HepG2 (cell line): ENCODE data around the gene CNEP1R1. TPM values are rescaled to one million over a fixed set of nuclear protein-coding genes. Genes with fewer than 3 reads are reported as not detected.

Experiments
- GTF2F1 ChIP-seq: fragments of 150-350 bp; IDR thresholded peaks from 2 replicates; pipeline ENCODE4 v1.6.1; 2014; ENCODE audit warnings: low read length
- HOXA3 ChIP-seq: sonication (generic); formaldehyde crosslinking; IDR thresholded peaks from 2 replicates; pipeline ENCODE4 v1.5.0; 2020; ENCODE audit warnings: missing genetic modification reagents
- IKZF1 ChIP-seq: fragments of 450-650 bp; IDR thresholded peaks from 2 replicates; pipeline ENCODE4 v1.7.1; 2016
- MIER3 ChIP-seq: IDR thresholded peaks from 2 replicates; pipeline ENCODE4 v1.6.1; 2016; ENCODE audit warnings: missing compliant biosample characterization, borderline replicate concordance
- NR2F1 ChIP-seq, 2 experiments: fragments of 450-650 bp in 1 of 2; formaldehyde crosslinking in 1 of 2; IDR thresholded peaks; 2 replicates each; pipeline versions ENCODE4 v1.5.0 to v1.6.1; 2016 to 2020; ENCODE audit warnings: mild to moderate bottlenecking in 1 of 2, missing compliant biosample characterization in 1 of 2, missing genetic modification reagents in 1 of 2, moderate library complexity in 1 of 2
- PAF1 ChIP-seq: IDR thresholded peaks from 2 replicates; pipeline ENCODE4 v1.6.1; 2016; ENCODE audit warnings: missing genetic modification reagents, missing compliant biosample characterization
- PAWR ChIP-seq: sonication (generic); formaldehyde crosslinking; IDR thresholded peaks from 2 replicates; pipeline ENCODE4 v1.4.0; 2020; ENCODE audit warnings: missing genetic modification reagents, mild to moderate bottlenecking, borderline replicate concordance
- PITX1 ChIP-seq: sonication (generic); formaldehyde crosslinking; IDR thresholded peaks from 2 replicates; pipeline ENCODE4 v1.5.1; 2020; ENCODE audit warnings: mild to moderate bottlenecking, missing genetic modification reagents
- RFX1 ChIP-seq: fragments of 450-650 bp; IDR thresholded peaks from 2 replicates; pipeline ENCODE4 v1.6.1; 2017
- SALL1 ChIP-seq: sonication (generic); formaldehyde crosslinking; IDR thresholded peaks from 2 replicates; pipeline ENCODE4 v1.8.0; 2022; ENCODE audit warnings: mild to moderate bottlenecking, missing genetic modification reagents
- SAP130 ChIP-seq: IDR thresholded peaks from 2 replicates; pipeline ENCODE4 v1.6.1; 2016; ENCODE audit warnings: low read depth
- SIN3B ChIP-seq: fragments of 150-350 bp; IDR thresholded peaks from 2 replicates; pipeline ENCODE4 v1.6.1; 2014; ENCODE audit warnings: low read length
- TFDP1 ChIP-seq: IDR thresholded peaks from 2 replicates; pipeline ENCODE4 v1.6.1; 2016; ENCODE audit warnings: missing compliant biosample characterization, missing genetic modification reagents, borderline replicate concordance
- ZBTB1 ChIP-seq: sonication (generic); formaldehyde crosslinking; IDR thresholded peaks from 2 replicates; pipeline ENCODE4 v1.4.0; 2020; ENCODE audit warnings: missing genetic modification reagents, borderline replicate concordance
- ZNF232 ChIP-seq: sonication (generic); formaldehyde crosslinking; IDR thresholded peaks from 2 replicates; pipeline ENCODE4 v1.4.0; 2020; ENCODE audit warnings: missing genetic modification reagents, borderline replicate concordance
- ZNF275 ChIP-seq: sonication (generic); formaldehyde crosslinking; IDR thresholded peaks from 2 replicates; pipeline ENCODE4 v1.8.0; 2022; ENCODE audit warnings: missing genetic modification reagents, mild to moderate bottlenecking, inconsistent platforms, borderline replicate concordance
- ZNF543 ChIP-seq: sonication (generic); formaldehyde crosslinking; IDR thresholded peaks from 2 replicates; pipeline ENCODE4 v1.4.0; 2020; ENCODE audit warnings: mild to moderate bottlenecking, missing genetic modification reagents
- ZNF557 ChIP-seq: sonication (generic); formaldehyde crosslinking; IDR thresholded peaks from 2 replicates; pipeline ENCODE4 v1.4.0; 2020; ENCODE audit warnings: missing genetic modification reagents
- ZNF615 ChIP-seq: sonication (generic); formaldehyde crosslinking; IDR thresholded peaks from 2 replicates; pipeline ENCODE4 v1.5.0; 2020; ENCODE audit warnings: mild to moderate bottlenecking, missing genetic modification reagents, borderline replicate concordance
- ZNF7 ChIP-seq: IDR thresholded peaks from 2 replicates; pipeline ENCODE4 v1.6.1; 2016; ENCODE audit warnings: missing biosample characterization, missing genetic modification reagents
- ZNF775 ChIP-seq: sonication (generic); formaldehyde crosslinking; IDR thresholded peaks from 2 replicates; pipeline ENCODE4 v1.4.0; 2020; ENCODE audit warnings: missing genetic modification reagents, mild to moderate bottlenecking, moderate library complexity, borderline replicate concordance
- ZNF839 ChIP-seq: sonication (generic); formaldehyde crosslinking; IDR thresholded peaks from 2 replicates; pipeline ENCODE4 v1.4.0; 2020; ENCODE audit warnings: missing genetic modification reagents, mild to moderate bottlenecking, borderline replicate concordance
- ZSCAN29 ChIP-seq: sonication (generic); formaldehyde crosslinking; conservative IDR thresholded peaks from 2 replicates; pipeline ENCODE4 v1.4.0; 2020; ENCODE audit warnings: mild to moderate bottlenecking, missing genetic modification reagents
- ZSCAN9 ChIP-seq: IDR thresholded peaks from 2 replicates; pipeline ENCODE4 v1.6.1; 2016; ENCODE audit warnings: borderline replicate concordance
- polyA plus RNA-seq, 8 experiments: library from polyadenylated mRNA; depleted of rRNA in 3 of 8; stranded (reverse) in 7 of 8; unstranded in 1 of 8; fragments of >200 nt; fragmentation: Illumina TruSeq in 4 of 8; extraction: Trizol in 4 of 8; gene quantifications; 2 replicates each; pipeline versions ENCODE4 v1.2.1 to v1.2.3, GENCODE V29; 2011 to 2016; ENCODE audit warnings: low read depth in 4 of 8, missing spikeins in 1 of 8, mixed read lengths in 1 of 8; ENCODE audit not compliant: insufficient read depth in 1 of 8
- total RNA-seq, 5 experiments: library from RNA; depleted of rRNA; stranded (reverse); fragments of >200 nt; fragmentation: Illumina TruSeq; extraction: Trizol; gene quantifications; 2 replicates each; pipeline ENCODE4 v1.2.3, GENCODE V29; 2016; ENCODE audit warnings: low read depth in 1 of 5
- TF ChIP-seq, protein P1 (sequence below): sonication (generic); formaldehyde crosslinking; IDR thresholded peaks from 2 replicates; pipeline ENCODE4 v1.4.0; 2020; ENCODE audit warnings: missing genetic modification reagents
- TF ChIP-seq, protein P2 (sequence below), 2 experiments: sonication (generic) in 1 of 2; formaldehyde crosslinking in 1 of 2; IDR thresholded peaks; 2 replicates each; pipeline versions ENCODE4 v1.4.0 to v1.6.1; 2016 to 2020; ENCODE audit warnings: borderline replicate concordance in 1 of 2, low read depth in 1 of 2, mild to moderate bottlenecking in 1 of 2, missing genetic modification reagents in 1 of 2

Gene CNEP1R1
- total and polyA plus RNA-seq, 2 of the 13 experiments (the other 11 are each of a cell fraction or from before 2014, with no cell fraction given) = 23.6 to 26.8 TPM

GRCh38 chr16:50047864-50048263 lies 22.8 kb downstream of the CNEP1R1 start (continued):
- peak; percentile 31; the same call in 1 of the 2 replicates for TF ChIP-seq SALL1 (CRISPR knock-in tag)
- no peak for TF ChIP-seq PAWR (CRISPR knock-in tag)
- no peak for TF ChIP-seq IKZF1
- no peak for TF ChIP-seq ZNF839 (CRISPR knock-in tag)
- TF ChIP-seq TFDP1 = no peak
- TF ChIP-seq ZNF615 (CRISPR knock-in tag) = no peak
- peak in 1 of 2 experiments; percentile 45; a peak in 1 of 4 replicates for TF ChIP-seq NR2F1 (CRISPR knock-in tag; IDR thresholded peaks at IDR 0.05)
- no peak for TF ChIP-seq ZSCAN29
- no peak for TF ChIP-seq ZNF7
- no peak for TF ChIP-seq RFX1
- TF ChIP-seq, protein P1, sequence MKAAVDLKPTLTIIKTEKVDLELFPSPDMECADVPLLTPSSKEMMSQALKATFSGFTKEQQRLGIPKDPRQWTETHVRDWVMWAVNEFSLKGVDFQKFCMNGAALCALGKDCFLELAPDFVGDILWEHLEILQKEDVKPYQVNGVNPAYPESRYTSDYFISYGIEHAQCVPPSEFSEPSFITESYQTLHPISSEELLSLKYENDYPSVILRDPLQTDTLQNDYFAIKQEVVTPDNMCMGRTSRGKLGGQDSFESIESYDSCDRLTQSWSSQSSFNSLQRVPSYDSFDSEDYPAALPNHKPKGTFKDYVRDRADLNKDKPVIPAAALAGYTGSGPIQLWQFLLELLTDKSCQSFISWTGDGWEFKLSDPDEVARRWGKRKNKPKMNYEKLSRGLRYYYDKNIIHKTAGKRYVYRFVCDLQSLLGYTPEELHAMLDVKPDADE (CRISPR knock-in tag) = no peak
- no peak for TF ChIP-seq ZNF232 (CRISPR knock-in tag)
- 0 out of 2 replicates have a peak, but pooled peaks have one; percentile 19 for TF ChIP-seq SAP130 (CRISPR knock-in tag)
- TF ChIP-seq ZNF775 (CRISPR knock-in tag) = no peak
- no peak for TF ChIP-seq ZSCAN9 (CRISPR knock-in tag)
- peak; percentile 83 for TF ChIP-seq ZNF543 (CRISPR knock-in tag)
- TF ChIP-seq ZNF557 (CRISPR knock-in tag) = no peak
- TF ChIP-seq GTF2F1 = no peak
- no peak for TF ChIP-seq PITX1 (CRISPR knock-in tag)
- no peak for TF ChIP-seq MIER3 (CRISPR knock-in tag)
- 0 out of 2 replicates have a peak, but pooled peaks have one; percentile 23 for TF ChIP-seq HOXA3 (CRISPR knock-in tag)
- TF ChIP-seq, protein P2, sequence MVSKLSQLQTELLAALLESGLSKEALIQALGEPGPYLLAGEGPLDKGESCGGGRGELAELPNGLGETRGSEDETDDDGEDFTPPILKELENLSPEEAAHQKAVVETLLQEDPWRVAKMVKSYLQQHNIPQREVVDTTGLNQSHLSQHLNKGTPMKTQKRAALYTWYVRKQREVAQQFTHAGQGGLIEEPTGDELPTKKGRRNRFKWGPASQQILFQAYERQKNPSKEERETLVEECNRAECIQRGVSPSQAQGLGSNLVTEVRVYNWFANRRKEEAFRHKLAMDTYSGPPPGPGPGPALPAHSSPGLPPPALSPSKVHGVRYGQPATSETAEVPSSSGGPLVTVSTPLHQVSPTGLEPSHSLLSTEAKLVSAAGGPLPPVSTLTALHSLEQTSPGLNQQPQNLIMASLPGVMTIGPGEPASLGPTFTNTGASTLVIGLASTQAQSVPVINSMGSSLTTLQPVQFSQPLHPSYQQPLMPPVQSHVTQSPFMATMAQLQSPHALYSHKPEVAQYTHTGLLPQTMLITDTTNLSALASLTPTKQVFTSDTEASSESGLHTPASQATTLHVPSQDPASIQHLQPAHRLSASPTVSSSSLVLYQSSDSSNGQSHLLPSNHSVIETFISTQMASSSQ (IDR thresholded peaks at IDR 0.05; ENCODE audit: low read depth) = no peak
- TF ChIP-seq, protein P2 (CRISPR knock-in tag; IDR thresholded peaks at IDR 0.05; ENCODE audit: borderline replicate concordance) = no peak
- no peak for TF ChIP-seq ZNF275 (CRISPR knock-in tag)
- no peak for TF ChIP-seq PAF1
- TF ChIP-seq SIN3B = no peak
- TF ChIP-seq ZBTB1 (CRISPR knock-in tag) = no peak
